BJ (cell line): ENCODE results near the gene ACTG1. TPM values are rescaled to one million over a fixed set of nuclear protein-coding genes. Genes with fewer than 3 reads are reported as not detected.

Experiments
- CTCF ChIA-PET: fragments of 350-600 bp; formaldehyde crosslinking; extraction: SDS; loops from one replicate; lab custom pipeline; 2021; ENCODE audit warnings: antibody characterized with exemption, inconsistent platforms; lab: Yijun Ruan, JAX
- POLR2A ChIA-PET: fragments of 300-600 bp; sonication (Branson Sonifier 250); formaldehyde crosslinking; extraction: SDS; loops from one replicate; lab custom pipeline; 2021; ENCODE audit warnings: antibody characterized with exemption; lab: Charles Lee
- DNase-seq: peaks from one replicate; pipeline ENCODE4 v3.0.0-alpha.2; 2011; ENCODE audit warnings: low read depth
- H3K27me3 ChIP-seq: 2 replicates; pipeline ENCODE4 v1.6.0; 2011; ENCODE audit warnings: low read length; ENCODE audit not compliant: control insufficient read depth, insufficient read depth
- H3K36me3 ChIP-seq: 2 replicates; pipeline ENCODE4 v1.5.1; 2011; ENCODE audit warnings: low read length; ENCODE audit not compliant: control insufficient read depth, insufficient read depth
- H3K4me3 ChIP-seq: 2 replicates; pipeline ENCODE4 v1.5.1; 2011; ENCODE audit warnings: low read depth, mild to moderate bottlenecking, control low read depth, low read length
- polyA plus RNA-seq: library from polyadenylated mRNA; depleted of rRNA; stranded (reverse); fragments of >200 nt; gene quantifications from 2 replicates; pipeline ENCODE4 v1.2.3, GENCODE V29; 2011
- TF ChIP-seq, protein P1 (sequence below): IDR thresholded peaks from 2 replicates; pipeline ENCODE4 v1.5.1; 2011; ENCODE audit warnings: low read depth, mild to moderate bottlenecking, control low read depth, inconsistent platforms, low read length, moderate library complexity; ENCODE audit not compliant: insufficient read depth

The ACTG1 gene
- polyA plus RNA-seq, 1 experiment = 3,774 TPM

DNA sequence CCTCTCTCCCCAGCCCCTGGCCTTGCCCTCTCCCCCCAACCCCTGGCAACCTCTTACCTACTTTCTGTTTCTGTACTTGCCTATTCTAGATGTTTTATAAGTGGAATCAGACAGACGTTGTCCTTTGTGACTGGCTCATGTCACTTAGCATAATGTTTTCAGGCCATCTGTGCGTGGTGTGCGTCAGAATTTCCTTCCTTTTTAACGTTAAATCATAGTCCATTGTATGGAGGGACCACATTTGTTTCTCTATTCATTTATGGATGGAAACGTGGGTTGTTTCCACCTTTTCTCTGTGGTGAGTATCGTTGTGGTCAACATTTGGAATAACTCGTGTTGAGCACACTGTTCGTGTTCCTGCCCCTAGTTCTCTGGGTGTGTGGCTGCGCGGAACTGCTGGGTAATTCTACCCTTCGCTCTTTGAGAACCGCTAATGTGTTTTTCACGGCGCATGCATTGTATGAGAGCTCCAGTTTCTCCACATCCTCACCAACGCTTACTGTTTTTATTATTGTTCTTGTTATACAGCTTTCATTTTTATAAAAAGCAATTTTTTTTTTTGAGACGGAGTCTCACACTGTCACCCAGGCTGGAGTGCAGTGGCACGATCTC lies 26.3 kb downstream of the ACTG1 start:
- CTCF ChIA-PET = interaction anchor here (1.9 kb wide), 1 partner anchor 195 kb away, joined by 15 read pairs; no protein-coding TSS in a partner anchor
- Histone ChIP-seq H3K27me3 (no peaks in the 10 kb centered on the region), H3K4me3 (no peak overlapping the region), H3K36me3 (no peaks in the 10 kb centered on the region)
- no peak for DNase-seq
- TF ChIP-seq, protein P1, sequence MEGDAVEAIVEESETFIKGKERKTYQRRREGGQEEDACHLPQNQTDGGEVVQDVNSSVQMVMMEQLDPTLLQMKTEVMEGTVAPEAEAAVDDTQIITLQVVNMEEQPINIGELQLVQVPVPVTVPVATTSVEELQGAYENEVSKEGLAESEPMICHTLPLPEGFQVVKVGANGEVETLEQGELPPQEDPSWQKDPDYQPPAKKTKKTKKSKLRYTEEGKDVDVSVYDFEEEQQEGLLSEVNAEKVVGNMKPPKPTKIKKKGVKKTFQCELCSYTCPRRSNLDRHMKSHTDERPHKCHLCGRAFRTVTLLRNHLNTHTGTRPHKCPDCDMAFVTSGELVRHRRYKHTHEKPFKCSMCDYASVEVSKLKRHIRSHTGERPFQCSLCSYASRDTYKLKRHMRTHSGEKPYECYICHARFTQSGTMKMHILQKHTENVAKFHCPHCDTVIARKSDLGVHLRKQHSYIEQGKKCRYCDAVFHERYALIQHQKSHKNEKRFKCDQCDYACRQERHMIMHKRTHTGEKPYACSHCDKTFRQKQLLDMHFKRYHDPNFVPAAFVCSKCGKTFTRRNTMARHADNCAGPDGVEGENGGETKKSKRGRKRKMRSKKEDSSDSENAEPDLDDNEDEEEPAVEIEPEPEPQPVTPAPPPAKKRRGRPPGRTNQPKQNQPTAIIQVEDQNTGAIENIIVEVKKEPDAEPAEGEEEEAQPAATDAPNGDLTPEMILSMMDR = no peak
- POLR2A ChIA-PET = no interaction called here

DNA sequence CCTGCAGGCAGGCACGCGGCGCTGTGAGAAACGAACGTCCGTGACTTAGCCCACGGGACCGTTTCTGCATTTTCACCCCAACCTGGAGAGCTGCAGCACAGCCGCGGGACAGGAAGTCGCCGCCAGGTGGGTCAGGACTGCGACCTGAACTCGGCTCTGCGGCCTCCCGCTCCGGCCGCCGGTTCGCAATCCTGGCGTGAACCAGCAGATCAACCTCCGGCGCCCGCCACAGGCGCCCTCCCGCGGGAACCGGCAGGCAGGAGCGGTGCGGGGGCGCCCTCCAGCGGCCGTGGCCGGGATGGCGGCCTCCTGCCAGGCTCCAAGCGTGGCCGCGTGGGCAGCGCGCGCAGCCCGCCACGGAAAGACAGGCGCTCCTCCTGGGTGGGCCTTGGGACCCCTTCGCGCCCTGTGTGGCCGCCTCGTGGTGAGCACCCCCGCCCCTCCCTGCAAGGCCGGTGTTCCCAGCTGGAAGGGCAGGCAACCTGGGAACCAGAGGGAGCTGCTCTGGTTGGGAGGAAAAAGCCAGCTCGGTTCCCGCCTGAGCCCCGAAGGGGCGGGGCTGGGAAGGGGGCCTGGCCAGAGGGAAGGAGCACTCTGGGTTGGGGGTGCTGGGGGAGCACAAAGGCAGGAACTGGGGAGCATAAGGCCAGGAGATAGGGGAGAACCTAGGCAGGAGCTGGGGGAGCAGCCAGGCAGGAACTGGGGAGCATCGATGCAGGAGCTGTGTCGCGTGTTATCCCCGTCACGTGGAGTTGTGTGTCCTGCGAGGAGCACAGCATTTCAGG lies 28.2 kb downstream of the ACTG1 start:
- Histone ChIP-seq H3K4me3 (peak overlapping the region; percentile 40), H3K36me3 (no peaks in the 10 kb centered on the region), H3K27me3 (no peaks in the 10 kb centered on the region; the same call in 1 of the 2 replicates)
- POLR2A ChIA-PET = interaction anchor here (0.6 kb wide), 1 partner anchor 10 kb away, joined by 4 read pairs; no protein-coding TSS in a partner anchor
- TF ChIP-seq, protein P1 = peak; percentile 36; the same call in 1 of the 2 replicates
- CTCF ChIA-PET = interaction anchor here (0.6 to 2.1 kb wide), 42 partner anchors 10 to 495 kb away, joined by 3 to 47 read pairs (median 4); partner anchors contain the start of genes BAHCC1, NDUFAF8, SLC38A10 and TEPSIN
- no peak for DNase-seq

DNA sequence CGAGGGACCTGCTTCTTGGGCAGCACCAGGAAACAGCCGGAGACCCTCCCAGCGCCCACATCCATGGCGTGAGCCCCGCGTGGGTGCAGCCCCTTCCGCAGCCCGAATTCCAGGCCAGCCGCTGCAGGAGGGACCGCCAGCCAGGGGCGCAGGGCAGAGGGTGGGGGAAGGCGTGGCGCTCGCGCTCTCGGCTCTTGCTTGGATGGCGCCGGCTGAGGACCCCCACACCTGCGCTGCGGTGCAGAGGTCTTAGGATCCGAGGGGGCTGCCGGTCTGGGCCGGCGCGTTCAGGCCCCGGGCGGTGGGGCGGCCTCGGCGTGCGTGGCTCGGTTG lies 28.8 kb downstream of the ACTG1 start:
- CTCF ChIA-PET = interaction anchor here (0.6 to 2.1 kb wide), 14 partner anchors 11 to 341 kb away, joined by 3 to 47 read pairs (median 6); partner anchors contain the start of genes BAHCC1, NDUFAF8 and TEPSIN

DNA sequence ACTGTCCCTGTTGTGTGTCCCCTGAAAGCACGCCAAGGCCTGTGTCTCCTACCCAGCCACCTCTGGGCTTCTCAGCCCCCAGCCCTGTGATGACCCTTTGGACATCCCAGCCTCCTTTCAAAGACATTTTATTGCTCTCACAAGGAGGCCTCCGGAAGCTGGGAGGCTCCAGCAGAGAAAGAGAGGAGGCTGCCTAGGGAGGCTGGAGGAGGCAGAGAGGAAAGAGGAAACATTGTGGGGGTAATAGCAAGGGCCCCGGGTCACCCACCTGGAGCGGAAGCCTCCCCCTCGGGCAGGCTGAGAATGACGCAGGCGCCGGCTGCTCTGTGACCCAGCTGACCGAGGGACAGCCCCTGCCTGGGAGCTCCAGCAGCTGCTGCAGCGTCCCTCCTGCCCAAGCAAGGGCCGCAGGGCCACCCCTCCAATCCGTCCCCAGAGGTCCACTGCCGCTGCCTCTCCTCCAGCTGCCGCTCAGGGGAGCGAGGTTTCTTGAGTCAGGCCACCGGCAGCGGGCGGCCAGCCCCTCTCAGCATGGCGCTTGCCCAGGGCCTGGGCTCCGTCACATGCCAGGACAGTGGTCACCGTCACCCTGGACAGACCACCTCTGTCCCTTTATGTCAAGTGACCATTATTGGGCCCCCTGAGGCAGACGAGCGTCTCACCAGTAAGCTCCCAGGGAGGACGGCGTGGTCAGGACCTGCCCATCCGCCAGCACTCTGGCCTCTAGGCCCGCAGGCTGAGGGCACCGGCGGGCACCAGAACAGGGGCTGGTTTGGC lies 29.3 kb downstream of the ACTG1 start:
- ChIA-PET CTCF (interaction anchor here (0.6 to 2.0 kb wide), 8 partner anchors 10 to 200 kb away, joined by 3 to 17 read pairs (median 3); partner anchors contain the start of gene BAHCC1), POLR2A (no interaction called here)
- Histone ChIP-seq H3K4me3 (no peak overlapping the region), H3K36me3 (no peaks in the 10 kb centered on the region), H3K27me3 (no peaks in the 10 kb centered on the region; the same call in 1 of the 2 replicates)
- no peak for DNase-seq
- TF ChIP-seq, protein P1 = no peak

More for the DNA sequence above, 28.8 kb downstream of the ACTG1 start:
- Histone ChIP-seq H3K36me3 (no peaks in the 10 kb centered on the region), H3K27me3 (no peaks in the 10 kb centered on the region; the same call in 1 of the 2 replicates), H3K4me3 (0 out of 2 replicates have a peak overlapping the region, but pooled peaks have one; percentile 2)
- POLR2A ChIA-PET = no interaction called here
- DNase-seq = no peak
- TF ChIP-seq, protein P1 = no peak
